Measurements from ENCODE around the gene PLGRKT. TPM values are rescaled to one million over a fixed set of nuclear protein-coding genes. Genes with fewer than 3 reads are reported as not detected.
A peak's percentile ranks its signal among the peaks of the same experiment; 100 is the strongest.

PLGRKT gene
- total RNA-seq, 1 experiment from 2014 or later = 5.0 TPM

DNA sequence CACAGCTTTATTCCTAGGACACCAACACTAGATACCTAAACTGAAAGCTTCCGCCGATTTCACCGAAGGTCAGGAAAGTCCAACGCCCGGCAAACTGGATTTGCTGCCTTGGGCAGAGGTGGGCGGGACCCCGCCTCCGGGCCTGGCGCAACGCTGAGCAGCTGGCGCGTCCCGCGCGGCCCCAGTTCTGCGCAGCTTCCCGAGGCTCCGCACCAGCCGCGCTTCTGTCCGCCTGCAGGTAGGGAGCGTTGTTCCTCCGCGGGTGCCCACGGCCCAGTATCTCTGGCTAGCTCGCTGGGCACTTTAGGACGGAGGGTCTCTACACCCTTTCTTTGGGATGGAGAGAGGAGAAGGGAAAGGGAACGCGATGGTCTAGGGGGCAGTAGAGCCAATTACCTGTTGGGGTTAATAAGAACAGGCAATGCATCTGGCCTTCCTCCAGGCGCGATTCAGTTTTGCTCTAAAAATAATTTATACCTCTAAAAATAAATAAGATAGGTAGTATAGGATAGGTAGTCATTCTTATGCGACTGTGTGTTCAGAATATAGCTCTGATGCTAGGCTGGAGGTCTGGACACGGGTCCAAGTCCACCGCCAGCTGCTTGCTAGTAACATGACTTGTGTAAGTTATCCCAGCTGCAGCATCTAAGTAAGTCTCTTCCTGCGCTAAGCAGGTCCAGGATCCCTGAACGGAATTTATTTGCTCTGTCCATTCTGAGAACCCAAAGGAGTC lies 12.8 kb upstream of the PLGRKT start, which contains the start of gene CD274:
TSS of gene CD274 (plus strand) at position 184 of the 733 bp plus-strand sequence. CDS start 5,572 bp downstream, outside the sequence.
- H3K27ac Mint-ChIP-seq (ENCODE audit: unreplicated experiment) = no peak within 1 kb of the TSS
- no peaks in the 10 kb centered on the region for H3K4me1 ChIP-seq
- H3K27me3 ChIP-seq (replicated peaks; ENCODE audit: control insufficient read depth, insufficient read depth, low read length) = no peaks in the 10 kb centered on the region
- ChIA-PET POLR2A (interaction anchor here (1.0 kb wide), 1 partner anchor 13 kb away, joined by 4 read pairs; the partner anchor contains the start of gene PLGRKT), CTCF (interaction anchor here (0.6 to 1.6 kb wide), 7 partner anchors 8 to 264 kb away, joined by 3 to 23 read pairs (median 4); partner anchors contain the start of gene PLGRKT)
- DNase-seq = peak; percentile 84 to 88
- intact Hi-C loops (cut with micrococcal nuclease; ENCODE audit: unreplicated experiment) = loop anchor here (2.0 kb wide), 1 partner anchor 140 kb away; no protein-coding TSS in a partner anchor
- TF ChIP-seq, protein P1, sequence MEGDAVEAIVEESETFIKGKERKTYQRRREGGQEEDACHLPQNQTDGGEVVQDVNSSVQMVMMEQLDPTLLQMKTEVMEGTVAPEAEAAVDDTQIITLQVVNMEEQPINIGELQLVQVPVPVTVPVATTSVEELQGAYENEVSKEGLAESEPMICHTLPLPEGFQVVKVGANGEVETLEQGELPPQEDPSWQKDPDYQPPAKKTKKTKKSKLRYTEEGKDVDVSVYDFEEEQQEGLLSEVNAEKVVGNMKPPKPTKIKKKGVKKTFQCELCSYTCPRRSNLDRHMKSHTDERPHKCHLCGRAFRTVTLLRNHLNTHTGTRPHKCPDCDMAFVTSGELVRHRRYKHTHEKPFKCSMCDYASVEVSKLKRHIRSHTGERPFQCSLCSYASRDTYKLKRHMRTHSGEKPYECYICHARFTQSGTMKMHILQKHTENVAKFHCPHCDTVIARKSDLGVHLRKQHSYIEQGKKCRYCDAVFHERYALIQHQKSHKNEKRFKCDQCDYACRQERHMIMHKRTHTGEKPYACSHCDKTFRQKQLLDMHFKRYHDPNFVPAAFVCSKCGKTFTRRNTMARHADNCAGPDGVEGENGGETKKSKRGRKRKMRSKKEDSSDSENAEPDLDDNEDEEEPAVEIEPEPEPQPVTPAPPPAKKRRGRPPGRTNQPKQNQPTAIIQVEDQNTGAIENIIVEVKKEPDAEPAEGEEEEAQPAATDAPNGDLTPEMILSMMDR (IDR thresholded peaks at IDR 0.05; ENCODE audit: insufficient read depth in 1 of 2, low read depth in 1 of 2, low read length in 1 of 2, severe bottlenecking in 1 of 2, unreplicated experiment in 1 of 2) = peak; percentile 32 to 56
- H3K4me1 Mint-ChIP-seq (ENCODE audit: low read depth, unreplicated experiment) = peaks cover 7% of the 10 kb centered on the region
- no peaks in the 10 kb centered on the region for H3K9me3 Mint-ChIP-seq (ENCODE audit: unreplicated experiment)
- BruUV-seq (replicated peaks) = no TSS peak
- peak within 1 kb of the TSS; percentile 30 for H3K4me3 ChIP-seq (ENCODE audit: low read depth, low read length)
- H3K9me3 ChIP-seq = no peaks in the 10 kb centered on the region
- H3K36me3 Mint-ChIP-seq (ENCODE audit: insufficient read depth, unreplicated experiment) = peaks cover 6% of the 10 kb centered on the region
- no peaks in the 10 kb centered on the region for H3K36me3 ChIP-seq (ENCODE audit: control insufficient read depth, insufficient read depth, low read length)
- H3K4me3 Mint-ChIP-seq (ENCODE audit: unreplicated experiment) = peak within 1 kb of the TSS; percentile 75
- peaks cover 3% of the 10 kb centered on the region for H3K27me3 Mint-ChIP-seq (ENCODE audit: insufficient read depth, unreplicated experiment)

DNA sequence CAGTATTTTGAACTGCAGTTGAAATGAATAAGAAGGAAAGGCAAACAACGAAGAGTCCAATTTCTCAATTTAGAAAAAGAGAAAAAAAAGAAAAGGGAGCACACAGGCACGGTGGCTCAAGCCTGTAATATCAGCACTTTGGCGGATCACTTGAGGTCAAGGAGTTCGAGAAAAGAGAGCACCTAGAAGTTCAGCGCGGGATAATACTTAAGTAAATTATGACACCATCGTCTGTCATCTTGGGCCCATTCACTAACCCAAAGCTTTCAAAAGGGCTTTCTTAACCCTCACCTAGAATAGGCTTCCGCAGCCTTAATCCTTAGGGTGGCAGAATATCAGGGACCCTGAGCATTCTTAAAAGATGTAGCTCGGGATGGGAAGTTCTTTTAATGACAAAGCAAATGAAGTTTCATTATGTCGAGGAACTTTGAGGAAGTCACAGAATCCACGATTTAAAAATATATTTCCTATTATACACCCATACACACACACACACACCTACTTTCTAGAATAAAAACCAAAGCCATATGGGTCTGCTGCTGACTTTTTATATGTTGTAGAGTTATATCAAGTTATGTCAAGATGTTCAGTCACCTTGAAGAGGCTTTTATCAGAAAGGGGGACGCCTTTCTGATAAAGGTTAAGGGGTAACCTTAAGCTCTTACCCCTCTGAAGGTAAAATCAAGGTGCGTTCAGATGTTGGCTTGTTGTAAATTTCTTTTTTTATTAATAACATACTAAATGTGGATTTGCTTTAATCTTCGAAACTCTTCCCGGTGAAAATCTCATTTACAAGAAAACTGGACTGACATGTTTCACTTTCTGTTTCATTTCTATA lies 12.0 kb upstream of the PLGRKT start:
- no peaks in the 10 kb centered on the region for H3K9me3 Mint-ChIP-seq (ENCODE audit: unreplicated experiment)
- peaks cover 6% of the 10 kb centered on the region for H3K36me3 Mint-ChIP-seq (ENCODE audit: insufficient read depth, unreplicated experiment)
- ChIA-PET POLR2A (interaction anchor here (1.0 kb wide), 1 partner anchor 12 kb away, joined by 4 read pairs; the partner anchor contains the start of gene PLGRKT), CTCF (interaction anchor here (0.6 to 1.6 kb wide), 6 partner anchors 12 to 263 kb away, joined by 3 to 23 read pairs (median 5); partner anchors contain the start of gene PLGRKT)
- peak overlapping the region; percentile 30 for H3K4me3 ChIP-seq (ENCODE audit: low read depth, low read length)
- H3K27me3 Mint-ChIP-seq (ENCODE audit: insufficient read depth, unreplicated experiment) = peaks cover 3% of the 10 kb centered on the region
- intact Hi-C loops (cut with micrococcal nuclease; ENCODE audit: unreplicated experiment) = loop anchor here (2.0 to 10.0 kb wide), 2 partner anchors 141 to 185 kb away; no protein-coding TSS in a partner anchor
- no peak for DNase-seq
- no peaks in the 10 kb centered on the region for H3K9me3 ChIP-seq
- H3K4me1 Mint-ChIP-seq (ENCODE audit: low read depth, unreplicated experiment) = peaks cover 7% of the 10 kb centered on the region
- TF ChIP-seq, protein P1 (IDR thresholded peaks at IDR 0.05; ENCODE audit: insufficient read depth in 1 of 2, low read depth in 1 of 2, low read length in 1 of 2, severe bottlenecking in 1 of 2, unreplicated experiment in 1 of 2) = no peak
- H3K4me1 ChIP-seq = no peaks in the 10 kb centered on the region
- no peaks in the 10 kb centered on the region for H3K36me3 ChIP-seq (ENCODE audit: control insufficient read depth, insufficient read depth, low read length)
- BruUV-seq (replicated peaks) = no TSS peak
- no peak overlapping the region for H3K27ac Mint-ChIP-seq (ENCODE audit: unreplicated experiment)
- H3K4me3 Mint-ChIP-seq (ENCODE audit: unreplicated experiment) = peak overlapping the region; percentile 75
- no peaks in the 10 kb centered on the region for H3K27me3 ChIP-seq (replicated peaks; ENCODE audit: control insufficient read depth, insufficient read depth, low read length)
